Measurements from ENCODE around the gene ROBO2.

Gene ROBO2

GRCh38 chr3:77321646-77322045 is 281.7 kb downstream of the ROBO2 start:
- Histone ChIP-seq H3K4me1 (ENCODE audit: low read depth, poor library complexity, severe bottlenecking) (no peaks in the 10 kb centered on the region), H3K4me3 (IDR thresholded peaks at IDR 0.05; ENCODE audit: insufficient read depth, low read depth, low read length) (no peak overlapping the region)

GRCh38 chr3:77323626-77324025 is 283.7 kb downstream of the ROBO2 start:
- no peak overlapping the region for H3K4me2 ChIP-seq
- no peak for TF ChIP-seq CTCF (conservative IDR thresholded peaks at IDR 0.05; ENCODE audit: low read depth, low read length)
- H4K20me1 ChIP-seq (ENCODE audit: insufficient read depth) = no peaks in the 10 kb centered on the region
- no peaks in the 10 kb centered on the region for H3K4me1 ChIP-seq (ENCODE audit: low read depth, poor library complexity, severe bottlenecking)
- no peak overlapping the region for H2AFZ ChIP-seq (ENCODE audit: low read depth)
- no peaks in the 10 kb centered on the region for H3K79me2 ChIP-seq (ENCODE audit: insufficient read depth, low read depth)
- H3K27me3 ChIP-seq (ENCODE audit: insufficient read depth, low read depth) = no peaks in the 10 kb centered on the region
- no peak overlapping the region for H3K27ac ChIP-seq
- no peaks in the 10 kb centered on the region for H3K36me3 ChIP-seq (ENCODE audit: insufficient read depth)
- H3K4me3 ChIP-seq (IDR thresholded peaks at IDR 0.05; ENCODE audit: insufficient read depth, low read depth, low read length) = no peak overlapping the region
- H3K9ac ChIP-seq = no peak overlapping the region

More at GRCh38 chr3:77321646-77322045, 281.7 kb downstream of the ROBO2 start:
- no peak overlapping the region for H2AFZ ChIP-seq (ENCODE audit: low read depth)
- no peak overlapping the region for H3K9ac ChIP-seq
- no peaks in the 10 kb centered on the region for H3K36me3 ChIP-seq (ENCODE audit: insufficient read depth)
- no peaks in the 10 kb centered on the region for H4K20me1 ChIP-seq (ENCODE audit: insufficient read depth)
- H3K27ac ChIP-seq = no peak overlapping the region
- no peak overlapping the region for H3K4me2 ChIP-seq
- TF ChIP-seq CTCF (conservative IDR thresholded peaks at IDR 0.05; ENCODE audit: low read depth, low read length) = no peak
- H3K27me3 ChIP-seq (ENCODE audit: insufficient read depth, low read depth) = no peaks in the 10 kb centered on the region
- no peaks in the 10 kb centered on the region for H3K79me2 ChIP-seq (ENCODE audit: insufficient read depth, low read depth)

DNA sequence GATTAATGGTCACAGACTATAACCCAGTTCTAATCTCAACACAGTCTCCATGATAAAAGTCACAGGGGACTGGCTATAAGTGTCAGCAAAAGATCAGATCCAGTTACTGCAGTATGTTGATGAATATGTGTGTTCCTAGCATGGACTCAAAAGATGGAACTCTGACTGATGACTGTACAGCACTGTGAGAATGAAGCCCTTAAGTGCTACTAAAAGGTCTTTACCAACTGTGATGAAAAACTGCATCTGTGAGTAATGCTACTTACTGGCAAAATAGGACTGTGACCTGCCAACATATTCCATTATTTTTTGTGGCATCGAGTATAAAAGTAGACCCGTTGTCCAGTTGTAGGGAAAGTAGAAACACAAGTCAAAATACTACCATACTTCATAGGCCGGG is 284.2 kb downstream of the ROBO2 start:
- Histone ChIP-seq H3K36me3 (ENCODE audit: insufficient read depth) (no peaks in the 10 kb centered on the region), H2AFZ (ENCODE audit: low read depth) (no peak overlapping the region), H3K9ac (no peak overlapping the region), H3K4me2 (no peak overlapping the region), H4K20me1 (ENCODE audit: insufficient read depth) (no peaks in the 10 kb centered on the region), H3K27ac (no peak overlapping the region), H3K79me2 (ENCODE audit: insufficient read depth, low read depth) (no peaks in the 10 kb centered on the region), H3K4me3 (IDR thresholded peaks at IDR 0.05; ENCODE audit: insufficient read depth, low read depth, low read length) (no peak overlapping the region), H3K27me3 (ENCODE audit: insufficient read depth, low read depth) (no peaks in the 10 kb centered on the region), H3K4me1 (ENCODE audit: low read depth, poor library complexity, severe bottlenecking) (no peaks in the 10 kb centered on the region)
- TF ChIP-seq CTCF (conservative IDR thresholded peaks at IDR 0.05; ENCODE audit: low read depth, low read length) = no peak

GRCh38 chr3:77325280-77325679 is 285.4 kb downstream of the ROBO2 start:
- Histone ChIP-seq H3K27me3 (ENCODE audit: insufficient read depth, low read depth) (no peaks in the 10 kb centered on the region), H4K20me1 (ENCODE audit: insufficient read depth) (no peaks in the 10 kb centered on the region), H3K4me2 (no peak overlapping the region), H3K27ac (no peak overlapping the region), H2AFZ (ENCODE audit: low read depth) (no peak overlapping the region), H3K36me3 (ENCODE audit: insufficient read depth) (no peaks in the 10 kb centered on the region), H3K4me3 (IDR thresholded peaks at IDR 0.05; ENCODE audit: insufficient read depth, low read depth, low read length) (no peak overlapping the region), H3K79me2 (ENCODE audit: insufficient read depth, low read depth) (no peaks in the 10 kb centered on the region), H3K4me1 (ENCODE audit: low read depth, poor library complexity, severe bottlenecking) (no peaks in the 10 kb centered on the region), H3K9ac (no peak overlapping the region)
- no peak for TF ChIP-seq CTCF (conservative IDR thresholded peaks at IDR 0.05; ENCODE audit: low read depth, low read length)
